Bladder microvascular endothelial cell (primary cell): ENCODE data around the gene P2RX5. TPM values are rescaled to one million over a fixed set of nuclear protein-coding genes. Genes with fewer than 3 reads are reported as not detected.

Experiments used
- total RNA-seq: library from RNA; depleted of rRNA; stranded (reverse); fragments of >200 nt; gene quantifications from 2 replicates; pipeline ENCODE4 v1.2.3, GENCODE V29; 2014

The P2RX5 gene, protein sequence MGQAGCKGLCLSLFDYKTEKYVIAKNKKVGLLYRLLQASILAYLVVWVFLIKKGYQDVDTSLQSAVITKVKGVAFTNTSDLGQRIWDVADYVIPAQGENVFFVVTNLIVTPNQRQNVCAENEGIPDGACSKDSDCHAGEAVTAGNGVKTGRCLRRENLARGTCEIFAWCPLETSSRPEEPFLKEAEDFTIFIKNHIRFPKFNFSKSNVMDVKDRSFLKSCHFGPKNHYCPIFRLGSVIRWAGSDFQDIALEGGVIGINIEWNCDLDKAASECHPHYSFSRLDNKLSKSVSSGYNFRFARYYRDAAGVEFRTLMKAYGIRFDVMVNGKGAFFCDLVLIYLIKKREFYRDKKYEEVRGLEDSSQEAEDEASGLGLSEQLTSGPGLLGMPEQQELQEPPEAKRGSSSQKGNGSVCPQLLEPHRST
- total RNA-seq = 0.19 and 0.32 TPM in 2 replicates

GRCh38 chr17:3695723-3696411, at the start of gene P2RX5:
Gene P2RX5 (minus strand): TSS chr17:3696155. CDS start chr17:3696005, 150 bp downstream.

GRCh38 chr17:3723556-3724377, 27.8 kb upstream of the P2RX5 start, which contains the start of gene HASPIN:
Gene HASPIN (plus strand): TSS chr17:3723903. CDS start chr17:3723936, 33 bp downstream.

DNA sequence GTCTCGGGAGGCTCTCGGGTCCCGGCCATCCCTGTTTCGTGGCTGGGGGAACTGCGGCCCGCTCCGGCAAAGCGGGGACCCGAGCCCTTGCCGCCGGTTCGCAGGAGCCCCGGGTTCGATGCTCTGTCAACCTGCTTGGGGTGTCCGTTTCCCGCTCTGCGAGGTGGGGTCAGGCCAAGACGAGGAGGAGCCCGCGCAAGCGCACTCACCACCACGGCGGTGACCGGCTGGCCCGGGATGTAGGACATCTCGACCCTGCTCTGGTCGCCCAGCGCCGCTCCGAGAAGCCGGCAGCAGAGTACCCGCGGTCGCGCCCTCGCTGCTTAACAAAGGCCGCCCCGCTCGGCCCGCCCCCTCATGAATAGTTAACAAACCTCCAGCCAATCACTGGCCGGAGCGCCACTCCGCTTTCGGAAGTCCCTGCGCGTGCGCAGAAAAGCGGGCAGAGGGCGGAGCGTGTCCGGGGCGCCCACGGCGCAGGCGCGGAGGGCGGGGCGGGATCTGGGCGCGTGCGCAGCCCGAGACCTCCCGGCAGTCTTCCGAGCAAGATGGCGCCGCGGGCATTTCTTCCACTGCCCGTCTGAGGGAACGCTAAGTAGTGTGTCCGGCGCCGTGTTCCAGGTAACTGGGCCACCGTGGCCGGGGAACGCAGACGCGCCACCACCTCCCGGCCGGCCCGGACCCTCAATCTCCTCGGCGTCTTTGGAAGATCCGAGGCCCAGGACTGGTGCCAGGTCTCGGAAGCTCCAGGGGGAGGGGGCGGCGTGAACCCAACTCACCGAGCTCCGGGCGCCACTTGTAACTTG, 27.5 kb downstream of the P2RX5 start, which contains the start of the genes EMC6 and TAX1BP3:
Gene EMC6 (plus strand): TSS at position 534 of the 806 bp plus-strand sequence. CDS start 335 bp downstream, outside the sequence.
Gene TAX1BP3 (minus strand): TSS at position 300 of the 806 bp plus-strand sequence. CDS start 52 bp downstream, at position 248.

DNA sequence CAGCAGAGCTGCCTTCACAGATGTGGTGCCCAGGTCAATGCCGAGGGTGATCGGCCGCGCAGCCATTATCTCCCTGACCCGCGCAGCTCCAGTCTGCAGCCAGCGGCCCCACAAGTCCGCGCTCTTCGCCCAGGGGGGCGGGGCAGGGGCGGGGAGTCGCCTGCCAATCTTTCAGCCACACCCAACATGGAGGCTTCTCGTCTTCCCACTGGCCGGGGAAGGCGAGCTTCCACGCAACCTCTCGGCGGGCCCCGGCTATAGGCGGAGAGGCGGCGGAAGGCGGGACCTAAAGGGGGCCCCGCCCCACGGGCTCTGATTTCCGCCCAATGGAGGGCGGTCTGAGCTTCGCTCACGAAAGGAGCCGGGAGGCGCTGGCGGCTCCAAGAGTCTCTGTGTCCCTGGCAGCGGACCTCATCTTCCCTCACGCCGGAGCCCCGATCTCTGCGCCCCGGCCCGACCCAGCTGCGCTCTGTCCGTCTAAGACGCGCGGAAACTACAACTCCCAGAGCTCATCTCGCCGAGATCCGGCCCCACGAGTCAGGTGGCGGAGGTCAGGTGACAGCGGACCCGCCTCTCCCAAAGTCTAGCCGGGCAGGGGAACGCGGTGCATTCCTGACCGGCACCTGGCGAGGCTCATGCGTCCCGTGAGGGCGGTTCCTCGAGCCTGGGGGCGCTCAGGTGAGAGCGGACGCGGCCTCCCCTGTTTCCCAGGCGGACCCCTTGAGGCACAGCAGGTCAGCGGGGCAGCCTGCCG, 59.6 kb downstream of the P2RX5 start, which contains the start of the genes CTNS and SHPK:
Gene CTNS (plus strand): TSS at position 607 of the 754 bp plus-strand sequence. CDS start 3,447 bp downstream, outside the sequence.
Gene SHPK (minus strand): TSS at position 97 of the 754 bp plus-strand sequence. CDS start 31 bp downstream, at position 66.

Other genes with a start within 250 kb of the P2RX5 start
- gene SPATA22, start 224.3 kb downstream of the P2RX5 start, total RNA-seq = under 0.01 TPM in 1 of 2 replicates, not detected in the other
- 0.13 TPM in 1 of 2 replicates, not detected in the other for gene ASPA, start 220.2 kb downstream of the P2RX5 start, total RNA-seq
- not detected in 2 replicates for gene TRPV3, start 138.3 kb downstream of the P2RX5 start, total RNA-seq
- 0.65 and 3.1 TPM in 2 replicates for gene TRPV1, start 86.7 kb downstream of the P2RX5 start, total RNA-seq
- 12.3 and 23.5 TPM in 2 replicates for gene SHPK, start 59.9 kb downstream of the P2RX5 start, total RNA-seq
- gene CTNS, start 59.4 kb downstream of the P2RX5 start, total RNA-seq = 10.8 and 28.0 TPM in 2 replicates
- 128 and 173 TPM in 2 replicates for gene TAX1BP3, start 27.6 kb downstream of the P2RX5 start, total RNA-seq
- 12.8 and 16.4 TPM in 2 replicates for gene EMC6, start 27.3 kb downstream of the P2RX5 start, total RNA-seq
- 4.6 and 7.4 TPM in 2 replicates for gene HASPIN, start 27.7 kb upstream of the P2RX5 start, total RNA-seq
- 13.5 and 16.4 TPM in 2 replicates for gene ITGAE, start 105.0 kb upstream of the P2RX5 start, total RNA-seq
- gene NCBP3, start 150.1 kb upstream of the P2RX5 start, total RNA-seq = 16.0 and 30.8 TPM in 2 replicates
- 2.1 TPM in 2 replicates for gene CAMKK1, start 196.9 kb upstream of the P2RX5 start, total RNA-seq
- gene P2RX1, start 220.3 kb upstream of the P2RX5 start, total RNA-seq = not detected in 2 replicates